NCI-H1092 treated with DMSO at 0.1 percent for 48 hours (cell line): ENCODE data around the gene AQP7.
"Not testable (repeated sequence)": the region's sequence is repeated elsewhere in the genome, so short reads cannot be mapped to it uniquely, and the experiment has no call there.

ENCODE experiments used
- DNase-seq: peaks from one replicate; lab custom pipeline; 2025; lab: John Stamatoyannopoulos, UW

AQP7 gene

GRCh38 chr9:33395159-33395879 is 7.0 kb downstream of the AQP7 start:
- DNase-seq: not testable (repeated sequence)

- DNase-seq: not testable (repeated sequence)
These were observed 8.4 kb downstream of the AQP7 start for GRCh38 chr9:33393986-33394385.

GRCh38 chr9:33393581-33393980 is 8.8 kb downstream of the AQP7 start:
- no peak for DNase-seq

- not testable (repeated sequence) for DNase-seq
These were observed 9.8 kb downstream of the AQP7 start for GRCh38 chr9:33392591-33393021.

- peak; percentile 55 for DNase-seq
These were observed 11.1 kb downstream of the AQP7 start for GRCh38 chr9:33391111-33391771.

GRCh38 chr9:33388110-33388994 is 14.0 kb downstream of the AQP7 start:
- no peak for DNase-seq

GRCh38 chr9:33386998-33387397 is 15.4 kb downstream of the AQP7 start:
- not testable (repeated sequence) for DNase-seq

- not testable (repeated sequence) for DNase-seq
These were observed 15.7 kb downstream of the AQP7 start for GRCh38 chr9:33386641-33386996.

GRCh38 chr9:33385979-33386640 is 16.3 kb downstream of the AQP7 start:
- not testable (repeated sequence) for DNase-seq

- not testable (repeated sequence) for DNase-seq
These were observed 16.8 kb downstream of the AQP7 start for GRCh38 chr9:33385536-33385935.

- DNase-seq: not testable (repeated sequence)
These were observed 19.0 kb downstream of the AQP7 start for GRCh38 chr9:33383396-33383795.

GRCh38 chr9:33382397-33382796 is 20.0 kb downstream of the AQP7 start:
- not testable (repeated sequence) for DNase-seq

- DNase-seq: no peak
These were observed 21.1 kb downstream of the AQP7 start for GRCh38 chr9:33381231-33381791.

- DNase-seq: no peak
These were observed 21.8 kb downstream of the AQP7 start for GRCh38 chr9:33380390-33381094.

- DNase-seq: no peak
These were observed 22.5 kb downstream of the AQP7 start for GRCh38 chr9:33379666-33380389.

- no peak for DNase-seq
These were observed 24.1 kb downstream of the AQP7 start for GRCh38 chr9:33378121-33378795.

GRCh38 chr9:33377089-33377715 is 25.2 kb downstream of the AQP7 start:
- no peak for DNase-seq

- DNase-seq: no peak
These were observed 26.5 kb downstream of the AQP7 start for GRCh38 chr9:33375841-33376321.

GRCh38 chr9:33375238-33375840 is 27.0 kb downstream of the AQP7 start:
- no peak for DNase-seq
